H1 (cell line): ENCODE measurements around the gene OR52B6. TPM values are rescaled to one million over a fixed set of nuclear protein-coding genes. Genes with fewer than 3 reads are reported as not detected.

Experiments used
- CBX8 ChIP-seq: fragments of 300-800, 300-1000 bp; sonication (generic); IDR thresholded peaks from 2 replicates; pipeline ENCODE4 v1.7.1; 2016; ENCODE audit warnings: low read depth, low read length, borderline replicate concordance
- EGR1 ChIP-seq: IDR thresholded peaks from 2 replicates; pipeline ENCODE4 v1.6.1; 2011; ENCODE audit warnings: low read depth, low read length, borderline replicate concordance
- EZH2 ChIP-seq: fragments of 200-600 bp; sonication (generic); IDR thresholded peaks from 2 replicates; pipeline ENCODE4 v1.7.1; 2012; ENCODE audit warnings: low read depth, mild to moderate bottlenecking, moderate library complexity, low read length, inconsistent platforms; ENCODE audit not compliant: severe bottlenecking
- HDAC2 ChIP-seq, 2 experiments: fragments of 300-600 bp in 1 of 2; sonication (generic) in 1 of 2; IDR thresholded peaks; 2 replicates each; pipeline ENCODE4 v1.6.1; 2011 to 2012; ENCODE audit warnings: low read depth in 2 of 2, low read length in 2 of 2, mild to moderate bottlenecking in 2 of 2, moderate library complexity in 2 of 2, borderline replicate concordance in 1 of 2, inconsistent platforms in 1 of 2
- JUND ChIP-seq: IDR thresholded peaks from 2 replicates; pipeline ENCODE4 v1.6.1; 2011; ENCODE audit warnings: mild to moderate bottlenecking, improper control_type of control experiment, low read length
- KDM4A ChIP-seq: IDR thresholded peaks from one replicate; pipeline ENCODE4 v1.7.1; 2012; ENCODE audit warnings: low read depth, mild to moderate bottlenecking, moderate library complexity, low read length, inconsistent platforms; ENCODE audit not compliant: severe bottlenecking
- SRF ChIP-seq: IDR thresholded peaks from 2 replicates; pipeline ENCODE4 v1.6.1; 2011; ENCODE audit warnings: mild to moderate bottlenecking, low read depth, low read length, moderate library complexity
- polyA plus RNA-seq, 7 experiments: library from polyadenylated mRNA; depleted of rRNA in 3 of 7; stranded (reverse) in 5 of 7; unstranded in 2 of 7; fragments of >200 nt in 5 of 7; fragments of 200-250 nt in 2 of 7; gene quantifications; 1 replicate in 5 of 7; 2 replicates in 1 of 7; 4 replicates in 1 of 7; pipeline versions ENCODE4 v1.2.1 to v1.2.3, GENCODE V29; 2011 to 2013; ENCODE audit warnings: missing spikeins in 2 of 7, mixed read lengths in 2 of 7
- total RNA-seq: library from RNA; stranded (reverse); fragmentation: NEBNext Ultra II Directional; extraction: Animal tissue kit (Norgen Biotek cat#: 25700); gene quantifications from 2 replicates; pipeline ENCODE4 v1.2.1, GENCODE V29; 2021

Gene OR52B6
- total and polyA plus RNA-seq, 2 of the 8 experiments (the other 6 are each of a cell fraction or from before 2014, with no cell fraction given): not detected

- TF ChIP-seq KDM4A: no peak
- no peak for TF ChIP-seq CBX8
- TF ChIP-seq JUND: no peak
- no peak for TF ChIP-seq SRF
- no peak for TF ChIP-seq HDAC2 (IDR thresholded peaks at IDR 0.05; ENCODE audit: borderline replicate concordance in 1 of 2, low read depth in 2 of 2, low read length in 2 of 2)
- no peak for TF ChIP-seq EZH2
- no peak for TF ChIP-seq EGR1
- TF ChIP-seq, all 59 proteins: peak for 0
Observed at GRCh38 chr11:5557751-5558150, 22.9 kb upstream of the OR52B6 start (continued).
